HL-60 (cell line): ENCODE results near the gene CHID1.

Experiments
- DNase-seq, 2 experiments: peaks; one replicate each; pipeline ENCODE4 v3.0.0-alpha.2; 2010 to 2020; ENCODE audit warnings: low read depth in 1 of 2, low spot score in 1 of 2
- H3K27ac ChIP-seq: fragments of 250-450 bp; sonication (Bioruptor Pico); replicated peaks from 2 replicates; pipeline ENCODE4 v1.5.1; 2020; ENCODE audit warnings: mild to moderate bottlenecking, moderate library complexity
- H3K27me3 ChIP-seq: fragments of 250-450 bp; sonication (Bioruptor Pico); 2 replicates; pipeline ENCODE4 v1.5.1; 2021; ENCODE audit warnings: mild to moderate bottlenecking, moderate library complexity; ENCODE audit not compliant: insufficient read depth, poor library complexity, severe bottlenecking
- H3K4me3 ChIP-seq: replicated peaks from 2 replicates; pipeline ENCODE4 v1.5.1; 2011; ENCODE audit warnings: mild to moderate bottlenecking, control low read depth, low read length; ENCODE audit not compliant: insufficient read depth
- CTCF ChIP-seq: IDR thresholded peaks from one replicate; pipeline ENCODE4 v1.5.1; 2011; ENCODE audit warnings: low read length, control low read depth, inconsistent platforms; ENCODE audit not compliant: insufficient read depth
- GABPA ChIP-seq: IDR thresholded peaks from 2 replicates; pipeline ENCODE4 v1.6.1; 2012; ENCODE audit warnings: low read depth
- POLR2AphosphoS5 ChIP-seq: IDR thresholded peaks from 2 replicates; pipeline ENCODE4 v1.6.1; 2012; ENCODE audit warnings: low read depth
- SPI1 ChIP-seq: IDR thresholded peaks from 2 replicates; pipeline ENCODE4 v1.6.1; 2012; ENCODE audit warnings: low read depth, mild to moderate bottlenecking, borderline replicate concordance
- TF ChIP-seq, protein P1 (sequence below): IDR thresholded peaks from 2 replicates; pipeline ENCODE4 v1.6.1; 2012; ENCODE audit warnings: low read depth; ENCODE audit not compliant: insufficient replicate concordance

The CHID1 gene

DNA sequence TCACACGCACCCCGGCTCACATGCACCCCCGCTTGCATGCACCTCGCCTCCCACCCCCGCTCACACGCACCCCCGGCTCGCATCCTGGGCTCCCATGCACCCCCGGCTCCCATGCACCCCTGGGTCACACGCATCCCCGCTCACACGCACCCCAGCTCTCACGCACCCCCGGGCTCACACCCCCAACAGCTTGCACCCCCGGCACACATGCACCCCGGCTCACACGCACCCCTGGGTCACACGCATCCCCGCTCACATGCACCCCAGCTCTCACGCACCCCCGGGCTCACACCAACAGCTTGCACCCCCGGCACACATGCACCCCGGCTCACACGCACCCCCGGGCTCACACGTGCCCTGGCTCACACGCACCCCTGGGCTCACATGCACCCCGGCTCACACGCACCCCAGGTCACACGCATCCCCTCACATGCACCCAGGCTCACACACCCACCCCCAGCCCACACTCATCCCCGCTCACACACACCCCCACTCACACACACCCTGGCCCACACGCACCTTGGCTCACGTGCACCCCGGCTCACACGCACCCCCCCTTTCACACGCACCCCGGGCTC is 51.8 kb downstream of the CHID1 start:
- TF ChIP-seq POLR2AphosphoS5 (no peak), GABPA (no peak), CTCF (no peak), SPI1 (no peak)
- TF ChIP-seq, protein P1, sequence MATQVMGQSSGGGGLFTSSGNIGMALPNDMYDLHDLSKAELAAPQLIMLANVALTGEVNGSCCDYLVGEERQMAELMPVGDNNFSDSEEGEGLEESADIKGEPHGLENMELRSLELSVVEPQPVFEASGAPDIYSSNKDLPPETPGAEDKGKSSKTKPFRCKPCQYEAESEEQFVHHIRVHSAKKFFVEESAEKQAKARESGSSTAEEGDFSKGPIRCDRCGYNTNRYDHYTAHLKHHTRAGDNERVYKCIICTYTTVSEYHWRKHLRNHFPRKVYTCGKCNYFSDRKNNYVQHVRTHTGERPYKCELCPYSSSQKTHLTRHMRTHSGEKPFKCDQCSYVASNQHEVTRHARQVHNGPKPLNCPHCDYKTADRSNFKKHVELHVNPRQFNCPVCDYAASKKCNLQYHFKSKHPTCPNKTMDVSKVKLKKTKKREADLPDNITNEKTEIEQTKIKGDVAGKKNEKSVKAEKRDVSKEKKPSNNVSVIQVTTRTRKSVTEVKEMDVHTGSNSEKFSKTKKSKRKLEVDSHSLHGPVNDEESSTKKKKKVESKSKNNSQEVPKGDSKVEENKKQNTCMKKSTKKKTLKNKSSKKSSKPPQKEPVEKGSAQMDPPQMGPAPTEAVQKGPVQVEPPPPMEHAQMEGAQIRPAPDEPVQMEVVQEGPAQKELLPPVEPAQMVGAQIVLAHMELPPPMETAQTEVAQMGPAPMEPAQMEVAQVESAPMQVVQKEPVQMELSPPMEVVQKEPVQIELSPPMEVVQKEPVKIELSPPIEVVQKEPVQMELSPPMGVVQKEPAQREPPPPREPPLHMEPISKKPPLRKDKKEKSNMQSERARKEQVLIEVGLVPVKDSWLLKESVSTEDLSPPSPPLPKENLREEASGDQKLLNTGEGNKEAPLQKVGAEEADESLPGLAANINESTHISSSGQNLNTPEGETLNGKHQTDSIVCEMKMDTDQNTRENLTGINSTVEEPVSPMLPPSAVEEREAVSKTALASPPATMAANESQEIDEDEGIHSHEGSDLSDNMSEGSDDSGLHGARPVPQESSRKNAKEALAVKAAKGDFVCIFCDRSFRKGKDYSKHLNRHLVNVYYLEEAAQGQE = no peak
- DNase-seq = no peak
- peaks cover 2% of the 10 kb centered on the region for H3K27me3 ChIP-seq
- no peak overlapping the region for H3K4me3 ChIP-seq
- no peak overlapping the region for H3K27ac ChIP-seq

GRCh38 chr11:858053-858761 is 52.4 kb downstream of the CHID1 start:
- no peak for DNase-seq
- H3K27ac ChIP-seq = no peak overlapping the region
- H3K27me3 ChIP-seq = peaks cover 2% of the 10 kb centered on the region
- TF ChIP-seq, protein P1 = peak; percentile 73
- TF ChIP-seq SPI1 = no peak
- H3K4me3 ChIP-seq = no peak overlapping the region

- no peak for DNase-seq
- H3K27me3 ChIP-seq = no peaks in the 10 kb centered on the region
- no peak overlapping the region for H3K27ac ChIP-seq
- no peak overlapping the region for H3K4me3 ChIP-seq
- TF ChIP-seq POLR2AphosphoS5 (no peak), SPI1 (no peak), GABPA (no peak), CTCF (no peak)
- TF ChIP-seq, protein P1 = no peak
These were observed 54.2 kb downstream of the CHID1 start for GRCh38 chr11:856397-856796.
